Measurements from ENCODE around the gene SERINC4.
A peak's percentile ranks its signal among the peaks of the same experiment; 100 is the strongest.
"Not testable (repeated sequence)": the region's sequence is repeated elsewhere in the genome, so short reads cannot be mapped to it uniquely, and the experiment has no call there.

Gene SERINC4

GRCh38 chr15:43799945-43800285, at the start of gene SERINC4:
Gene SERINC4, minus strand, starts transcription at chr15:43800220. Its CDS starts 234 bp downstream, at chr15:43799986.
- no peak for DNase-seq (ENCODE audit: low read depth in 2 of 2)

- no peak for DNase-seq (ENCODE audit: low read depth in 2 of 2)
These were observed 45.4 kb upstream of the SERINC4 start for GRCh38 chr15:43845421-43845820.

- DNase-seq (ENCODE audit: low read depth in 2 of 2) = not testable (repeated sequence)
These were observed 32.5 kb upstream of the SERINC4 start for GRCh38 chr15:43832485-43832884.

GRCh38 chr15:43831519-43832052, 31.6 kb upstream of the SERINC4 start:
- DNase-seq (ENCODE audit: low read depth in 2 of 2) = not testable (repeated sequence)

- not testable (repeated sequence) for DNase-seq (ENCODE audit: low read depth in 2 of 2)
These were observed 30.8 kb upstream of the SERINC4 start for GRCh38 chr15:43830691-43831275.

- DNase-seq (ENCODE audit: low read depth in 2 of 2) = not testable (repeated sequence)
These were observed 30.0 kb upstream of the SERINC4 start for GRCh38 chr15:43829951-43830540.

- DNase-seq (ENCODE audit: low read depth in 2 of 2) = no peak
These were observed 28.1 kb upstream of the SERINC4 start for GRCh38 chr15:43828061-43828657.

GRCh38 chr15:43826508-43827341, 26.7 kb upstream of the SERINC4 start, which contains the start of gene WDR76:
Gene WDR76, plus strand, starts transcription at chr15:43827002. Its CDS starts 31 bp downstream, at chr15:43827033.
- DNase-seq (ENCODE audit: low read depth in 2 of 2) = peak; percentile 47 to 53

GRCh38 chr15:43826029-43826507, 26.0 kb upstream of the SERINC4 start:
- no peak for DNase-seq (ENCODE audit: low read depth in 2 of 2)

GRCh38 chr15:43825305-43825704, 25.3 kb upstream of the SERINC4 start:
- DNase-seq (ENCODE audit: low read depth in 2 of 2) = not testable (repeated sequence)

- peak; percentile 85 to 87 for DNase-seq (ENCODE audit: low read depth in 2 of 2)
These were observed 24.6 kb upstream of the SERINC4 start, which contains the start of gene MFAP1 for GRCh38 chr15:43824302-43825246. Gene MFAP1, minus strand, starts transcription at chr15:43824690. Its CDS starts 121 bp downstream, at chr15:43824569.

- DNase-seq (ENCODE audit: low read depth in 2 of 2) = no peak
These were observed 21.5 kb upstream of the SERINC4 start for GRCh38 chr15:43821505-43821904.

- not testable (repeated sequence) for DNase-seq (ENCODE audit: low read depth in 2 of 2)
These were observed 15.0 kb upstream of the SERINC4 start for GRCh38 chr15:43815064-43815463.

GRCh38 chr15:43808960-43809678, 9.1 kb upstream of the SERINC4 start:
- no peak for DNase-seq (ENCODE audit: low read depth in 2 of 2)

- DNase-seq (ENCODE audit: low read depth in 2 of 2) = no peak
These were observed 8.5 kb upstream of the SERINC4 start for GRCh38 chr15:43808435-43808950.

- DNase-seq (ENCODE audit: low read depth in 2 of 2) = not testable (repeated sequence)
These were observed 2.7 kb upstream of the SERINC4 start for GRCh38 chr15:43802676-43803075.

GRCh38 chr15:43800286-43801141, 494 bp upstream of the SERINC4 start, which contains the start of gene HYPK:
Gene HYPK, plus strand, starts transcription at chr15:43800599. Its CDS starts 24 bp downstream, at chr15:43800623.
- peak; percentile 79 to 85 for DNase-seq (ENCODE audit: low read depth in 2 of 2)

- DNase-seq (ENCODE audit: low read depth in 2 of 2) = no peak
These were observed 643 bp downstream of the SERINC4 start for GRCh38 chr15:43799209-43799944.
